Endothelial cell (in vitro differentiated cells): Measurements from ENCODE around the gene ZNF827. TPM values are rescaled to one million over a fixed set of nuclear protein-coding genes. Genes with fewer than 3 reads are reported as not detected.

Source experiments
- DNase-seq: peaks from one replicate; pipeline ENCODE4 v3.0.0; 2021; ENCODE audit warnings: low spot score
- H3K27ac Mint-ChIP-seq: one replicate; pipeline ENCODE4 v1.8.0; 2021; ENCODE audit warnings: mixed read lengths, inconsistent platforms; ENCODE audit not compliant: unreplicated experiment
- H3K27me3 Mint-ChIP-seq: one replicate; pipeline ENCODE4 v1.8.0; 2021; ENCODE audit warnings: mild to moderate bottlenecking, moderate library complexity, mixed read lengths, inconsistent platforms; ENCODE audit not compliant: unreplicated experiment
- H3K36me3 Mint-ChIP-seq: one replicate; pipeline ENCODE4 v1.8.0; 2021; ENCODE audit warnings: mild to moderate bottlenecking, low read depth, mixed read lengths, inconsistent platforms; ENCODE audit not compliant: unreplicated experiment
- H3K4me1 Mint-ChIP-seq: one replicate; pipeline ENCODE4 v1.8.0; 2021; ENCODE audit warnings: mild to moderate bottlenecking, mixed read lengths, inconsistent platforms; ENCODE audit not compliant: unreplicated experiment
- H3K4me3 Mint-ChIP-seq: one replicate; pipeline ENCODE4 v1.8.0; 2021; ENCODE audit warnings: mild to moderate bottlenecking, mixed read lengths, inconsistent platforms; ENCODE audit not compliant: unreplicated experiment
- H3K9me3 Mint-ChIP-seq: one replicate; pipeline ENCODE4 v1.8.0; 2021; ENCODE audit warnings: mixed read lengths, inconsistent platforms; ENCODE audit not compliant: unreplicated experiment
- CTCF ChIP-seq: fragments of 200-600 bp; sonication (generic); IDR thresholded peaks from one replicate; pipeline ENCODE4 v1.5.0; 2021; ENCODE audit warnings: antibody characterized with exemption; ENCODE audit not compliant: unreplicated experiment
- total RNA-seq: library from RNA; stranded (reverse); fragmentation: NEBNext Ultra II Directional; extraction: Animal tissue kit (Norgen Biotek cat#: 25700); gene quantifications from one replicate; pipeline ENCODE4 v1.2.1, GENCODE V29; 2021; ENCODE audit not compliant: unreplicated experiment

ZNF827 gene
- total RNA-seq, 1 donor from 2014 or later: 22.8 TPM

- H3K27ac Mint-ChIP-seq: peak overlapping the region; percentile 88
- no peak for TF ChIP-seq CTCF
- H3K27me3 Mint-ChIP-seq: peaks cover 4% of the 10 kb centered on the region
- H3K9me3 Mint-ChIP-seq: no peaks in the 10 kb centered on the region
- H3K4me1 Mint-ChIP-seq: peaks cover 25% of the 10 kb centered on the region
- H3K36me3 Mint-ChIP-seq: peaks cover 40% of the 10 kb centered on the region
- DNase-seq: peak; percentile 7
- H3K4me3 Mint-ChIP-seq: no peak overlapping the region
Measured at GRCh38 chr4:145808021-145808650, 130.5 kb downstream of the ZNF827 start.

GRCh38 chr4:145805490-145805889 is 133.1 kb downstream of the ZNF827 start:
- DNase-seq: peak; percentile 26
- Mint-ChIP-seq H3K4me3 (no peak overlapping the region), H3K27me3 (peaks cover 4% of the 10 kb centered on the region), H3K36me3 (peaks cover 23% of the 10 kb centered on the region), H3K9me3 (no peaks in the 10 kb centered on the region), H3K4me1 (peaks cover 28% of the 10 kb centered on the region), H3K27ac (peak overlapping the region; percentile 83)
- no peak for TF ChIP-seq CTCF

- Mint-ChIP-seq H3K4me1 (peaks cover 31% of the 10 kb centered on the region), H3K36me3 (peaks cover 16% of the 10 kb centered on the region), H3K4me3 (no peak overlapping the region), H3K27ac (peak overlapping the region; percentile 22), H3K27me3 (no peaks in the 10 kb centered on the region), H3K9me3 (no peaks in the 10 kb centered on the region)
- TF ChIP-seq CTCF: no peak
- no peak for DNase-seq
Measured at GRCh38 chr4:145804116-145804515, 134.5 kb downstream of the ZNF827 start.

GRCh38 chr4:145799223-145799622 is 139.4 kb downstream of the ZNF827 start:
- H3K27ac Mint-ChIP-seq: no peak overlapping the region
- no peaks in the 10 kb centered on the region for H3K9me3 Mint-ChIP-seq
- no peak for DNase-seq
- no peak for TF ChIP-seq CTCF
- H3K4me1 Mint-ChIP-seq: peaks cover 15% of the 10 kb centered on the region
- peaks cover 11% of the 10 kb centered on the region for H3K36me3 Mint-ChIP-seq
- no peaks in the 10 kb centered on the region for H3K27me3 Mint-ChIP-seq
- no peak overlapping the region for H3K4me3 Mint-ChIP-seq

GRCh38 chr4:145797278-145797677 is 141.3 kb downstream of the ZNF827 start:
- no peak for DNase-seq
- Mint-ChIP-seq H3K4me3 (no peak overlapping the region), H3K4me1 (peaks cover 5% of the 10 kb centered on the region), H3K36me3 (peaks cover 5% of the 10 kb centered on the region), H3K27ac (no peak overlapping the region), H3K27me3 (no peaks in the 10 kb centered on the region), H3K9me3 (no peaks in the 10 kb centered on the region)
- no peak for TF ChIP-seq CTCF
